ENCODE data around the gene RBM27.
"Not testable (repeated sequence)": the region's sequence is repeated elsewhere in the genome, so short reads cannot be mapped to it uniquely, and the experiment has no call there.

RBM27 gene

GRCh38 chr5:146203011-146203871 is at the start of gene RBM27:
Gene RBM27 (plus strand): TSS chr5:146203605. CDS start chr5:146203766, 161 bp downstream.
- peak; percentile 99 for FAIRE-seq

- FAIRE-seq: no peak
These were observed 45.1 kb upstream of the RBM27 start for GRCh38 chr5:146158255-146158654.

GRCh38 chr5:146164382-146164781 is 39.0 kb upstream of the RBM27 start:
- FAIRE-seq: no peak

GRCh38 chr5:146165460-146165859 is 37.9 kb upstream of the RBM27 start:
- FAIRE-seq: no peak

GRCh38 chr5:146165903-146166302 is 37.5 kb upstream of the RBM27 start:
- no peak for FAIRE-seq

- no peak for FAIRE-seq
These were observed 34.3 kb upstream of the RBM27 start for GRCh38 chr5:146169076-146169475.

GRCh38 chr5:146173049-146173448 is 30.4 kb upstream of the RBM27 start:
- FAIRE-seq: not testable (repeated sequence)

- FAIRE-seq: no peak
These were observed 29.8 kb upstream of the RBM27 start for GRCh38 chr5:146173597-146173996.

- FAIRE-seq: peak; percentile 84
These were observed 26.6 kb upstream of the RBM27 start for GRCh38 chr5:146176805-146177204.

GRCh38 chr5:146179696-146180095 is 23.7 kb upstream of the RBM27 start:
- FAIRE-seq: no peak

GRCh38 chr5:146183403-146183802 is 20.0 kb upstream of the RBM27 start:
- not testable (repeated sequence) for FAIRE-seq

GRCh38 chr5:146185161-146185560 is 18.2 kb upstream of the RBM27 start:
- no peak for FAIRE-seq

GRCh38 chr5:146188358-146188757 is 15.0 kb upstream of the RBM27 start:
- FAIRE-seq: no peak

- no peak for FAIRE-seq
These were observed 10.8 kb upstream of the RBM27 start for GRCh38 chr5:146192571-146193043.

GRCh38 chr5:146193285-146193684 is 10.1 kb upstream of the RBM27 start:
- no peak for FAIRE-seq

GRCh38 chr5:146194997-146195396 is 8.4 kb upstream of the RBM27 start:
- not testable (repeated sequence) for FAIRE-seq

- no peak for FAIRE-seq
These were observed 6.9 kb upstream of the RBM27 start for GRCh38 chr5:146196459-146197048.

- FAIRE-seq: no peak
These were observed 4.1 kb upstream of the RBM27 start for GRCh38 chr5:146199176-146199815.

GRCh38 chr5:146201795-146202194 is 1.6 kb upstream of the RBM27 start:
- not testable (repeated sequence) for FAIRE-seq

- FAIRE-seq: no peak
These were observed 427 bp downstream of the RBM27 start for GRCh38 chr5:146203872-146204192.

GRCh38 chr5:146205499-146206202 is 2.2 kb downstream of the RBM27 start:
- FAIRE-seq: no peak

GRCh38 chr5:146206257-146206656 is 2.9 kb downstream of the RBM27 start:
- FAIRE-seq: peak; percentile 42

GRCh38 chr5:146208916-146209522 is 5.6 kb downstream of the RBM27 start:
- peak; percentile 8 for FAIRE-seq
